Measurements from ENCODE around the gene RBM15.

Gene RBM15

DNA sequence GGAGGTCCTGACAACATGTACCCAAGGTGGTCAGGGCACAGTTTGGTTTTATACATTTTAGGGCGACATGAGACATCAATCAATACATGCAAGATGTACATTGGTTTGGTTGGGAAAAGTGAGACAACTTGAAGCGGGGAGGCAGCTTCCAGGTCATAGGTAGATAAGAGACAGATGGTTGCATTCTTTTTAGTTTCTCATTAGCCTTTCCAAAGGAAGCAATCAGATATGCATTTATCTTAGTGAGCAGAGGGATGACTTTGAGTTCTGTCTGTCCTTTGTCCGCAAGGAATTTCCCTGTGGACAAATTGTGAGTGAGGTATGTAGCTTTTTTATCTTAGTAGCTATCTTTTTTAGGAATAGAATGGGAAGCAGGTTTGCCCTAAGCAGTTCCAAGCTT, 10.5 kb upstream of the RBM15 start:
- 0 out of 2 replicates have a peak, but pooled peaks cover 4% of the 10 kb centered on the region for H3K27me3 ChIP-seq (ENCODE audit: insufficient read depth, low read length)
- H3K4me2 ChIP-seq (ENCODE audit: low read length), result no peak overlapping the region
- H3K36me3 ChIP-seq (ENCODE audit: insufficient read depth, low read length), result no peaks in the 10 kb centered on the region
- no peak overlapping the region for H2AFZ ChIP-seq (ENCODE audit: low read length)
- TF ChIP-seq, protein P1, sequence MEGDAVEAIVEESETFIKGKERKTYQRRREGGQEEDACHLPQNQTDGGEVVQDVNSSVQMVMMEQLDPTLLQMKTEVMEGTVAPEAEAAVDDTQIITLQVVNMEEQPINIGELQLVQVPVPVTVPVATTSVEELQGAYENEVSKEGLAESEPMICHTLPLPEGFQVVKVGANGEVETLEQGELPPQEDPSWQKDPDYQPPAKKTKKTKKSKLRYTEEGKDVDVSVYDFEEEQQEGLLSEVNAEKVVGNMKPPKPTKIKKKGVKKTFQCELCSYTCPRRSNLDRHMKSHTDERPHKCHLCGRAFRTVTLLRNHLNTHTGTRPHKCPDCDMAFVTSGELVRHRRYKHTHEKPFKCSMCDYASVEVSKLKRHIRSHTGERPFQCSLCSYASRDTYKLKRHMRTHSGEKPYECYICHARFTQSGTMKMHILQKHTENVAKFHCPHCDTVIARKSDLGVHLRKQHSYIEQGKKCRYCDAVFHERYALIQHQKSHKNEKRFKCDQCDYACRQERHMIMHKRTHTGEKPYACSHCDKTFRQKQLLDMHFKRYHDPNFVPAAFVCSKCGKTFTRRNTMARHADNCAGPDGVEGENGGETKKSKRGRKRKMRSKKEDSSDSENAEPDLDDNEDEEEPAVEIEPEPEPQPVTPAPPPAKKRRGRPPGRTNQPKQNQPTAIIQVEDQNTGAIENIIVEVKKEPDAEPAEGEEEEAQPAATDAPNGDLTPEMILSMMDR (IDR thresholded peaks at IDR 0.05; ENCODE audit: low read length), result no peak
- TF ChIP-seq EZH2 (IDR thresholded peaks at IDR 0.05; ENCODE audit: borderline replicate concordance, low read length), result no peak
- no peak overlapping the region for H3K9ac ChIP-seq (ENCODE audit: low read length)
- H3K9me3 ChIP-seq (ENCODE audit: low read length), result no peaks in the 10 kb centered on the region
- no peak overlapping the region for H3K4me3 ChIP-seq (ENCODE audit: low read depth, low read length, poor library complexity, severe bottlenecking)
- H4K20me1 ChIP-seq (ENCODE audit: insufficient read depth, low read length), result no peaks in the 10 kb centered on the region
- no peaks in the 10 kb centered on the region for H3K79me2 ChIP-seq (ENCODE audit: insufficient read depth, low read length)
- H3F3A ChIP-seq (ENCODE audit: insufficient read depth, low read length), result no peaks in the 10 kb centered on the region
- H3K27ac ChIP-seq (ENCODE audit: low read depth, low read length, poor library complexity, severe bottlenecking), result no peak overlapping the region
- no peaks in the 10 kb centered on the region for H3K4me1 ChIP-seq (ENCODE audit: insufficient read depth, low read length, severe bottlenecking)
- H3K9me2 ChIP-seq (ENCODE audit: low read depth, low read length), result no peaks in the 10 kb centered on the region

- peaks cover 7% of the 10 kb centered on the region for H3K79me2 ChIP-seq (ENCODE audit: insufficient read depth, low read length)
- no peak overlapping the region for H2AFZ ChIP-seq (ENCODE audit: low read length)
- no peaks in the 10 kb centered on the region for H4K20me1 ChIP-seq (ENCODE audit: insufficient read depth, low read length)
- peaks cover 1% of the 10 kb centered on the region for H3K36me3 ChIP-seq (ENCODE audit: insufficient read depth, low read length)
- no peaks in the 10 kb centered on the region for H3F3A ChIP-seq (ENCODE audit: insufficient read depth, low read length)
- no peak overlapping the region for H3K4me3 ChIP-seq (ENCODE audit: low read depth, low read length, poor library complexity, severe bottlenecking)
- H3K9me2 ChIP-seq (ENCODE audit: low read depth, low read length), result no peaks in the 10 kb centered on the region
- H3K27me3 ChIP-seq (ENCODE audit: insufficient read depth, low read length), result no peaks in the 10 kb centered on the region
- no peaks in the 10 kb centered on the region for H3K9me3 ChIP-seq (ENCODE audit: low read length)
- H3K27ac ChIP-seq (ENCODE audit: low read depth, low read length, poor library complexity, severe bottlenecking), result no peak overlapping the region
- no peak overlapping the region for H3K4me2 ChIP-seq (ENCODE audit: low read length)
- H3K9ac ChIP-seq (ENCODE audit: low read length), result no peak overlapping the region
- H3K4me1 ChIP-seq (ENCODE audit: insufficient read depth, low read length, severe bottlenecking), result peaks cover 13% of the 10 kb centered on the region
- TF ChIP-seq EZH2 (IDR thresholded peaks at IDR 0.05; ENCODE audit: borderline replicate concordance, low read length), result no peak
- TF ChIP-seq, protein P1 (IDR thresholded peaks at IDR 0.05; ENCODE audit: low read length), result no peak
Observed at GRCh38 chr1:110335265-110335664, 3.9 kb upstream of the RBM15 start.

GRCh38 chr1:110336300-110337039, 2.7 kb upstream of the RBM15 start:
- no peak overlapping the region for H3K4me3 ChIP-seq (ENCODE audit: low read depth, low read length, poor library complexity, severe bottlenecking)

More at GRCh38 chr1:110336300-110337039, 2.7 kb upstream of the RBM15 start:
- no peaks in the 10 kb centered on the region for H3F3A ChIP-seq (ENCODE audit: insufficient read depth, low read length)
- no peaks in the 10 kb centered on the region for H3K9me3 ChIP-seq (ENCODE audit: low read length)
- peaks cover 19% of the 10 kb centered on the region for H3K79me2 ChIP-seq (ENCODE audit: insufficient read depth, low read length)
- no peak for TF ChIP-seq EZH2 (IDR thresholded peaks at IDR 0.05; ENCODE audit: borderline replicate concordance, low read length)
- TF ChIP-seq, protein P1 (IDR thresholded peaks at IDR 0.05; ENCODE audit: low read length), result no peak
- H3K9ac ChIP-seq (ENCODE audit: low read length), result 0 out of 2 replicates have a peak overlapping the region, but pooled peaks have one; percentile 7
- peak overlapping the region; percentile 17; the same call in 1 of the 2 replicates for H3K4me2 ChIP-seq (ENCODE audit: low read length)
- H2AFZ ChIP-seq (ENCODE audit: low read length), result no peak overlapping the region
- no peaks in the 10 kb centered on the region for H3K27me3 ChIP-seq (ENCODE audit: insufficient read depth, low read length)
- H3K9me2 ChIP-seq (ENCODE audit: low read depth, low read length), result no peaks in the 10 kb centered on the region
- peaks cover 25% of the 10 kb centered on the region for H3K4me1 ChIP-seq (ENCODE audit: insufficient read depth, low read length, severe bottlenecking)
- no peak overlapping the region for H3K27ac ChIP-seq (ENCODE audit: low read depth, low read length, poor library complexity, severe bottlenecking)
- peaks cover 14% of the 10 kb centered on the region for H3K36me3 ChIP-seq (ENCODE audit: insufficient read depth, low read length)
- no peaks in the 10 kb centered on the region for H4K20me1 ChIP-seq (ENCODE audit: insufficient read depth, low read length)

All from OCI-LY1 (cell line).